ENCODE data around the gene NME2. TPM values are rescaled to one million over a fixed set of nuclear protein-coding genes. Genes with fewer than 3 reads are reported as not detected.

NME2 gene
- total and polyA plus RNA-seq, 2 experiments from 2014 or later, result 393 to 585 TPM

- H3K4me1 ChIP-seq (ENCODE audit: low read depth), result peaks cover 5% of the 10 kb centered on the region
- H3K4me3 ChIP-seq, result peak overlapping the region; percentile 66
- TF ChIP-seq, protein P1, sequence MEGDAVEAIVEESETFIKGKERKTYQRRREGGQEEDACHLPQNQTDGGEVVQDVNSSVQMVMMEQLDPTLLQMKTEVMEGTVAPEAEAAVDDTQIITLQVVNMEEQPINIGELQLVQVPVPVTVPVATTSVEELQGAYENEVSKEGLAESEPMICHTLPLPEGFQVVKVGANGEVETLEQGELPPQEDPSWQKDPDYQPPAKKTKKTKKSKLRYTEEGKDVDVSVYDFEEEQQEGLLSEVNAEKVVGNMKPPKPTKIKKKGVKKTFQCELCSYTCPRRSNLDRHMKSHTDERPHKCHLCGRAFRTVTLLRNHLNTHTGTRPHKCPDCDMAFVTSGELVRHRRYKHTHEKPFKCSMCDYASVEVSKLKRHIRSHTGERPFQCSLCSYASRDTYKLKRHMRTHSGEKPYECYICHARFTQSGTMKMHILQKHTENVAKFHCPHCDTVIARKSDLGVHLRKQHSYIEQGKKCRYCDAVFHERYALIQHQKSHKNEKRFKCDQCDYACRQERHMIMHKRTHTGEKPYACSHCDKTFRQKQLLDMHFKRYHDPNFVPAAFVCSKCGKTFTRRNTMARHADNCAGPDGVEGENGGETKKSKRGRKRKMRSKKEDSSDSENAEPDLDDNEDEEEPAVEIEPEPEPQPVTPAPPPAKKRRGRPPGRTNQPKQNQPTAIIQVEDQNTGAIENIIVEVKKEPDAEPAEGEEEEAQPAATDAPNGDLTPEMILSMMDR (IDR thresholded peaks at IDR 0.05; ENCODE audit: low read depth, low read length), result no peak
- H3K27me3 ChIP-seq, result no peaks in the 10 kb centered on the region
- peaks cover 2% of the 10 kb centered on the region for H3K36me3 ChIP-seq
- H3K27ac ChIP-seq, result peak overlapping the region; percentile 66
- peak in 1 of 2 donors; percentile 18 for DNase-seq (ENCODE audit: low read depth in 1 of 2, low spot score in 1 of 2)
- no peaks in the 10 kb centered on the region for H3K9me3 ChIP-seq (ENCODE audit: low read depth)
Observed at GRCh38 chr17:51154176-51154575, 12.0 kb upstream of the NME2 start.

- H3K36me3 ChIP-seq, result peaks cover 7% of the 10 kb centered on the region
- no peaks in the 10 kb centered on the region for H3K27me3 ChIP-seq
- H3K4me1 ChIP-seq (ENCODE audit: low read depth), result peaks cover 5% of the 10 kb centered on the region
- no peak overlapping the region for H3K27ac ChIP-seq
- H3K9me3 ChIP-seq (ENCODE audit: low read depth), result no peaks in the 10 kb centered on the region
- H3K4me3 ChIP-seq, result no peak overlapping the region
- TF ChIP-seq, protein P1 (IDR thresholded peaks at IDR 0.05; ENCODE audit: low read depth, low read length), result no peak
- DNase-seq (ENCODE audit: low read depth in 1 of 2, low spot score in 1 of 2), result no peak
Observed at GRCh38 chr17:51155416-51155815, 10.8 kb upstream of the NME2 start.

DNA sequence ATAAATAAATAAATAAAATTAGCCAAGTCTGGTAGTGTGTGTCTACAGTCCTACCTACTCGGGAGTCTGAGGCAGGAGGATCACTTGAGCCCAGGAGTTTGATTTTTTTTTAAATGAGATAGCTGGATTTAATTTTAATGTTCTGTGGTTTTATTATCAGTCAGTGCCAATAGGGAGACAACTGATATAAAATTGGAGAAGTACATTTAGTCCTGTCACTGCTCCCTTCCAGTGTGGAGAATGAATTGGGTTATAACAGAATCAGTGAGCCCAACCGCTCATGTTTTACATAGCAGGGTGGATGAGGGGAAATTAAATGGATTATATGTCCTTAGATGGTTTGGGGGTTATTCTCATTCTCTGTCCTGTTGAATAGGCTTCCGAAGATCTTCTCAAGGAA, 6.6 kb upstream of the NME2 start:
- H3K4me3 ChIP-seq, result no peak overlapping the region
- no peak for DNase-seq (ENCODE audit: low read depth in 1 of 2, low spot score in 1 of 2)
- H3K9me3 ChIP-seq (ENCODE audit: low read depth), result no peaks in the 10 kb centered on the region
- no peaks in the 10 kb centered on the region for H3K27me3 ChIP-seq
- TF ChIP-seq, protein P1 (IDR thresholded peaks at IDR 0.05; ENCODE audit: low read depth, low read length), result no peak
- H3K27ac ChIP-seq, result no peak overlapping the region
- H3K36me3 ChIP-seq, result peaks cover 19% of the 10 kb centered on the region
- H3K4me1 ChIP-seq (ENCODE audit: low read depth), result no peaks in the 10 kb centered on the region

DNA sequence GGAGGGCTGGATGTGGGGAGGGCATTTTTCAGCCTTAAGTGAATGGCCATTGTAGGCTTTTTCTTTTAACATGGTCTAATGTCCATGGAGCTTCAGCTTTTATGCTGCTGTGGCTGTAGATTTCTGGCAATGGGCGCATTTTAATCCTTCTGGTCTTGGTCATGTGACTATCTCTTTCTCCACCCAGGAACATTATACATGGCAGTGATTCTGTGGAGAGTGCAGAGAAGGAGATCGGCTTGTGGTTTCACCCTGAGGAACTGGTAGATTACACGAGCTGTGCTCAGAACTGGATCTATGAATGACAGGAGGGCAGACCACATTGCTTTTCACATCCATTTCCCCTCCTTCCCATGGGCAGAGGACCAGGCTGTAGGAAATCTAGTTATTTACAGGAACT, 4.7 kb upstream of the NME2 start:
- no peaks in the 10 kb centered on the region for H3K4me1 ChIP-seq (ENCODE audit: low read depth)
- H3K27me3 ChIP-seq, result no peaks in the 10 kb centered on the region
- DNase-seq (ENCODE audit: low read depth in 1 of 2, low spot score in 1 of 2), result no peak
- H3K36me3 ChIP-seq, result peaks cover 19% of the 10 kb centered on the region
- H3K4me3 ChIP-seq, result no peak overlapping the region
- H3K9me3 ChIP-seq (ENCODE audit: low read depth), result no peaks in the 10 kb centered on the region
- H3K27ac ChIP-seq, result no peak overlapping the region
- TF ChIP-seq, protein P1 (IDR thresholded peaks at IDR 0.05; ENCODE audit: low read depth, low read length), result no peak

DNA sequence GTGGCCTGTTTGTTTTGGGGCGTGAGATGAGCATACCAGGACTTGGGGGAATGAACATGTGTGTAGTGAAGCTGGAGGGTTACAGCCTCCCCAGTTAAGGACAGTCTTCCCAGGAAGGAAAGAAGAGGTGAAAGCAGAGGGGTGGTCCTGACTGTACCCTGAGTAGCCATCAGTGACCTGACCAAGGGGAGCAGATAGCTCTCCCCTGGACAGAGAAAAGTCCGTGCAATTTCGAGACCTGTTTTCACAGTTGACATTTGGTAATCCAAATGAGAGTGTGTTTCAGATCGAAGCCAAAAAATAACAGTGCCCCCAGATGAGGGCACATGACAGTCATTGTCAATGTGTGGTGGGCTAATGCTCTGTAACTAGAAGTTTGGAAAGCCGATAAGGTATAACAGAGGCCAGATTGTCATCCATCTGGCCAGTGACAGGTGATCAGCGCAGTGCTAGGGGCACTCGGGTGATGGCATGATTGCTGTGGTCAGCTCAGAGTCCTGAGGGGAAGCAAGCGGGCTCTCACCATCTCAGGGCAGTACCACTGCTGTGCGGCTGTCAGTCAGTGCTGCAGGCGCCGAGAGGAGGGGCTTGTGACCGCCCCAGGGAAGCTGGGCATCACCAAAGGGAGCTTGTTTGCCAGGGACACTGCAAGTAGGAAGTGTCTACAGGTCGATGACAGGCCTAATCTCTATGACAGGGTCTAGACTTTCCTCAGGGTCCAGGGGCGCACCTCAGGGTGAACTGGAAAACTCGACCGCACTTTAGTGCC, 1.1 kb upstream of the NME2 start:
- Histone ChIP-seq H3K4me1 (ENCODE audit: low read depth) (no peaks in the 10 kb centered on the region), H3K27me3 (no peaks in the 10 kb centered on the region), H3K4me3 (peak overlapping the region; percentile 78), H3K27ac (no peak overlapping the region), H3K36me3 (peaks cover 18% of the 10 kb centered on the region), H3K9me3 (ENCODE audit: low read depth) (no peaks in the 10 kb centered on the region)
- DNase-seq (ENCODE audit: low read depth in 1 of 2, low spot score in 1 of 2), result no peak
- TF ChIP-seq, protein P1 (IDR thresholded peaks at IDR 0.05; ENCODE audit: low read depth, low read length), result no peak

Data from cardiac muscle cell (in vitro differentiated cells and primary cell).